Endothelial cell of umbilical vein (primary cell): ENCODE measurements around the gene RANBP17. TPM values are rescaled to one million over a fixed set of nuclear protein-coding genes. Genes with fewer than 3 reads are reported as not detected.

Experiments
- BruUV-seq: library from RNA; stranded (reverse); fragments of 400-500 nt; replicated peaks from 2 replicates; lab custom pipeline; 2021; lab: Mats Ljungman, UMichigan
- CTCF ChIA-PET: fragments of 300-600, 350-600 bp; sonication (Branson Sonifier 250); formaldehyde crosslinking; loops from one replicate; lab custom pipeline; 2021; ENCODE audit warnings: antibody characterized with exemption, inconsistent platforms; lab: Charles Lee
- POLR2A ChIA-PET: fragments of 300-600, 350-600 bp; sonication (Branson Sonifier 250); formaldehyde crosslinking; loops from one replicate; lab custom pipeline; 2021; ENCODE audit warnings: antibody characterized with exemption, inconsistent platforms; lab: Charles Lee
- DNase-seq: peaks from one replicate; pipeline ENCODE4 v3.0.0-alpha.2; 2011; ENCODE audit warnings: low read depth, low spot score
- FAIRE-seq: peaks from 2 replicates; lab custom pipeline; 2011; peaks lifted over from hg19 to GRCh38; lab: Jason Lieb, UNC
- H2AFZ ChIP-seq: 2 replicates; pipeline ENCODE4 v1.6.0; 2012; ENCODE audit warnings: low read depth, low read length, control low read depth, inconsistent platforms
- H3K27ac ChIP-seq: 2 replicates; pipeline ENCODE4 v1.5.1; 2011; ENCODE audit warnings: low read depth, mild to moderate bottlenecking, control low read depth, low read length, moderate library complexity; ENCODE audit not compliant: insufficient read depth
- H3K27me3 ChIP-seq, 2 experiments: 2 replicates each; pipeline versions ENCODE4 v1.6.0 to v1.6.1; 2011; ENCODE audit warnings: low read length in 2 of 2, mixed read lengths in 1 of 2; ENCODE audit not compliant: control insufficient read depth in 2 of 2, insufficient read depth in 2 of 2
- H3K36me3 ChIP-seq, 2 experiments: 2 replicates in 1 of 2; 3 replicates in 1 of 2; pipeline ENCODE4 v1.5.1; 2011; ENCODE audit warnings: low read length in 2 of 2, mild to moderate bottlenecking in 1 of 2, moderate library complexity in 1 of 2; ENCODE audit not compliant: control insufficient read depth in 2 of 2, insufficient read depth in 2 of 2; ENCODE audit errors: extremely low read depth in 1 of 2
- H3K4me1 ChIP-seq: 3 replicates; pipeline ENCODE4 v1.5.1; 2011; ENCODE audit warnings: mild to moderate bottlenecking, low read length; ENCODE audit not compliant: control insufficient read depth, insufficient read depth; ENCODE audit errors: extremely low read depth
- H3K4me2 ChIP-seq: 2 replicates; pipeline ENCODE4 v1.6.1; 2011; ENCODE audit warnings: low read length, control low read depth, mixed read lengths; ENCODE audit not compliant: insufficient read depth
- H3K4me3 ChIP-seq, 3 experiments: fragments of 200-600 bp in 1 of 3; sonication (generic), shearing (Covaris generic) in 1 of 3; replicated peaks in 1 of 3; 2 replicates each; pipeline ENCODE4 v1.5.1; 2011 to 2016; ENCODE audit warnings: control low read depth in 3 of 3, low read length in 3 of 3, mild to moderate bottlenecking in 2 of 3, inconsistent platforms in 1 of 3, low read depth in 1 of 3, moderate library complexity in 1 of 3; ENCODE audit not compliant: insufficient read depth in 1 of 3
- H3K79me2 ChIP-seq: 2 replicates; pipeline ENCODE4 v1.6.0; 2012; ENCODE audit warnings: low read length, inconsistent platforms; ENCODE audit not compliant: control insufficient read depth, insufficient read depth
- H3K9ac ChIP-seq: replicated peaks from 2 replicates; pipeline ENCODE3; 2011; ENCODE audit warnings: low read length, control low read depth; ENCODE audit not compliant: insufficient read depth; ENCODE audit errors: extremely low read depth
- H3K9me1 ChIP-seq: replicated peaks from 3 replicates; pipeline ENCODE4 v1.6.0; 2011; ENCODE audit warnings: mild to moderate bottlenecking, low read length; ENCODE audit not compliant: control insufficient read depth, insufficient read depth; ENCODE audit errors: extremely low read depth
- H3K9me3 ChIP-seq: replicated peaks from 2 replicates; pipeline ENCODE4 v1.5.1; 2012; ENCODE audit warnings: low read length, inconsistent platforms; ENCODE audit not compliant: control insufficient read depth, insufficient read depth
- H4K20me1 ChIP-seq: replicated peaks from 2 replicates; pipeline ENCODE3; 2011; ENCODE audit warnings: mild to moderate bottlenecking, low read length; ENCODE audit not compliant: control insufficient read depth, insufficient read depth; ENCODE audit errors: extremely low read depth
- FOS ChIP-seq: IDR thresholded peaks from 2 replicates; pipeline ENCODE4 v1.6.1; 2011; ENCODE audit warnings: mild to moderate bottlenecking, low read length, moderate library complexity, borderline replicate concordance; ENCODE audit not compliant: insufficient read depth
- GATA2 ChIP-seq: IDR thresholded peaks from 2 replicates; pipeline ENCODE4 v1.7.0; 2011; ENCODE audit warnings: low read depth, mild to moderate bottlenecking, moderate library complexity, mixed read lengths, low read length; ENCODE audit not compliant: insufficient read length, insufficient read depth
- JUN ChIP-seq: IDR thresholded peaks from 2 replicates; pipeline ENCODE4 v1.6.1; 2011; ENCODE audit warnings: borderline replicate concordance, low read depth; ENCODE audit not compliant: insufficient read length, insufficient read depth
- MYC ChIP-seq: IDR thresholded peaks from one replicate; pipeline ENCODE4 v1.6.1; 2011; ENCODE audit warnings: mild to moderate bottlenecking, low read depth, low read length
- POLR2A ChIP-seq: IDR thresholded peaks from 2 replicates; pipeline ENCODE4 v1.6.1; 2012; ENCODE audit warnings: low read depth, mild to moderate bottlenecking, control low read depth, low read length
- POLR2AphosphoS5 ChIP-seq: IDR thresholded peaks from 2 replicates; pipeline ENCODE4 v1.6.1; 2012; ENCODE audit warnings: low read depth, mild to moderate bottlenecking, control low read depth, low read length, moderate library complexity; ENCODE audit not compliant: insufficient read depth
- dilution Hi-C: fragments of 300-500 bp; cut with MboI; formaldehyde crosslinking; loops from one replicate; pipeline ENCODE4 v1.15.0; 2019; ENCODE audit warnings: low sequenced_read_pairs; ENCODE audit not compliant: extremely low pct_ligation_motif_present
- intact Hi-C: fragments of 100-400 bp; cut with micrococcal nuclease; formaldehyde crosslinking; loops from one replicate; pipeline ENCODE4 v1.10.0; 2022
- polyA plus RNA-seq, 4 experiments: library from polyadenylated mRNA; depleted of rRNA in 3 of 4; stranded (reverse) in 3 of 4; unstranded in 1 of 4; fragments of >200 nt; gene quantifications; 2 replicates each; pipeline versions ENCODE4 v1.2.1 to v1.2.3, GENCODE V29; 2011 to 2012; ENCODE audit warnings: missing spikeins in 1 of 4
- total RNA-seq: library from RNA; stranded (reverse); gene quantifications from 2 replicates; pipeline ENCODE4 v1.2.3, GENCODE V29; 2021
- TF ChIP-seq, protein P1 (sequence below), 2 donors: IDR thresholded peaks; 1 replicate in 1 of 2; 2 replicates in 1 of 2; pipeline ENCODE4 v1.5.1; 2011; ENCODE audit warnings: low read length in 2 of 2, mild to moderate bottlenecking in 2 of 2, moderate library complexity in 2 of 2, control low read depth in 1 of 2, inconsistent platforms in 1 of 2, low read depth in 1 of 2; ENCODE audit not compliant: insufficient read depth in 1 of 2; ENCODE audit errors: extremely low read depth in 1 of 2

The RANBP17 gene
- total and polyA plus RNA-seq, 2 donors (not counting 3 experiments of a cell fraction or from before 2014, with no cell fraction given): 5.6 to 13.6 TPM

DNA sequence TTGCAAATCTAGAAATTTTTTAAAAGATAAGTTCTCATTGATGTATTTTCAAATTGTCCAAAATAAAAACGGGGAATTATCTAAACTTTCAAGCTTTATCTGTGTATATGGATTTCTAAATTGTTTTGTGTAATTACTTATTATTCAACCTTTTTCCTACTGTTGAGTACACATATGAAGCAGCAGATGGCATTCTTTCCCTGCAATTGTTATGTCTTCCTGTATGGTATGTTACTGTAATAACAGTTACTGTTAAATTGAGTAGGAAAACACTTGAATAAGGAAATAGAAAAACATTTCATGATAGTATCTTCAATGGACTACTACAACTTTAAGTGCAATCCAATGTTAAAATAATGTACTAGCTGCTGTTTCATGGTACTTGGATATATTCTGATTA lies 124.8 kb downstream of the RANBP17 start:
- intact Hi-C loops: loop anchor here (1.0 to 5.0 kb wide), 5 partner anchors 166 to 356 kb away; no protein-coding TSS in a partner anchor

More for the DNA sequence above, 124.8 kb downstream of the RANBP17 start:
- peak; percentile 83 for FAIRE-seq
- ChIA-PET POLR2A (no interaction called here), CTCF (interaction anchor here (0.7 to 4.8 kb wide), 10 partner anchors 166 to 358 kb away, joined by 3 to 29 read pairs (median 4); no protein-coding TSS in a partner anchor)
- TF ChIP-seq FOS (no peak), POLR2A (no peak), GATA2 (no peak), JUN (no peak), MYC (no peak), POLR2AphosphoS5 (no peak)
- TF ChIP-seq, protein P1, sequence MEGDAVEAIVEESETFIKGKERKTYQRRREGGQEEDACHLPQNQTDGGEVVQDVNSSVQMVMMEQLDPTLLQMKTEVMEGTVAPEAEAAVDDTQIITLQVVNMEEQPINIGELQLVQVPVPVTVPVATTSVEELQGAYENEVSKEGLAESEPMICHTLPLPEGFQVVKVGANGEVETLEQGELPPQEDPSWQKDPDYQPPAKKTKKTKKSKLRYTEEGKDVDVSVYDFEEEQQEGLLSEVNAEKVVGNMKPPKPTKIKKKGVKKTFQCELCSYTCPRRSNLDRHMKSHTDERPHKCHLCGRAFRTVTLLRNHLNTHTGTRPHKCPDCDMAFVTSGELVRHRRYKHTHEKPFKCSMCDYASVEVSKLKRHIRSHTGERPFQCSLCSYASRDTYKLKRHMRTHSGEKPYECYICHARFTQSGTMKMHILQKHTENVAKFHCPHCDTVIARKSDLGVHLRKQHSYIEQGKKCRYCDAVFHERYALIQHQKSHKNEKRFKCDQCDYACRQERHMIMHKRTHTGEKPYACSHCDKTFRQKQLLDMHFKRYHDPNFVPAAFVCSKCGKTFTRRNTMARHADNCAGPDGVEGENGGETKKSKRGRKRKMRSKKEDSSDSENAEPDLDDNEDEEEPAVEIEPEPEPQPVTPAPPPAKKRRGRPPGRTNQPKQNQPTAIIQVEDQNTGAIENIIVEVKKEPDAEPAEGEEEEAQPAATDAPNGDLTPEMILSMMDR (IDR thresholded peaks at IDR 0.05; ENCODE audit: extremely low read depth in 1 of 2, insufficient read depth in 1 of 2, low read depth in 1 of 2, low read length in 2 of 2): peak in 1 of 2 donors; percentile 10
- Histone ChIP-seq H4K20me1 (no peaks in the 10 kb centered on the region), H3K9ac (no peak overlapping the region), H3K79me2 (no peaks in the 10 kb centered on the region), H3K4me3 (no peak overlapping the region), H3K36me3 (no peaks in the 10 kb centered on the region), H3K4me2 (no peak overlapping the region), H2AFZ (no peak overlapping the region), H3K9me3 (no peaks in the 10 kb centered on the region), H3K27me3 (no peaks in the 10 kb centered on the region), H3K9me1 (no peaks in the 10 kb centered on the region), H3K4me1 (peaks cover 7% of the 10 kb centered on the region), H3K27ac (no peak overlapping the region)
- DNase-seq: peak; percentile 78
- BruUV-seq: no TSS peak
- dilution Hi-C loops: no loop called here
